GM21381 (cell line): ENCODE measurements around the gene NNAT.
"Not testable (repeated sequence)": the region's sequence is repeated elsewhere in the genome, so short reads cannot be mapped to it uniquely, and the experiment has no call there.

Experiments used
- ATAC-seq: cut with Tn5 transposase; IDR thresholded peaks from one replicate; pipeline ENCODE4 v1.9.1; 2021; ENCODE audit warnings: mild to moderate bottlenecking, moderate library complexity; ENCODE audit not compliant: unreplicated experiment

The NNAT gene, protein sequence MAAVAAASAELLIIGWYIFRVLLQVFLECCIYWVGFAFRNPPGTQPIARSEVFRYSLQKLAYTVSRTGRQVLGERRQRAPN

DNA sequence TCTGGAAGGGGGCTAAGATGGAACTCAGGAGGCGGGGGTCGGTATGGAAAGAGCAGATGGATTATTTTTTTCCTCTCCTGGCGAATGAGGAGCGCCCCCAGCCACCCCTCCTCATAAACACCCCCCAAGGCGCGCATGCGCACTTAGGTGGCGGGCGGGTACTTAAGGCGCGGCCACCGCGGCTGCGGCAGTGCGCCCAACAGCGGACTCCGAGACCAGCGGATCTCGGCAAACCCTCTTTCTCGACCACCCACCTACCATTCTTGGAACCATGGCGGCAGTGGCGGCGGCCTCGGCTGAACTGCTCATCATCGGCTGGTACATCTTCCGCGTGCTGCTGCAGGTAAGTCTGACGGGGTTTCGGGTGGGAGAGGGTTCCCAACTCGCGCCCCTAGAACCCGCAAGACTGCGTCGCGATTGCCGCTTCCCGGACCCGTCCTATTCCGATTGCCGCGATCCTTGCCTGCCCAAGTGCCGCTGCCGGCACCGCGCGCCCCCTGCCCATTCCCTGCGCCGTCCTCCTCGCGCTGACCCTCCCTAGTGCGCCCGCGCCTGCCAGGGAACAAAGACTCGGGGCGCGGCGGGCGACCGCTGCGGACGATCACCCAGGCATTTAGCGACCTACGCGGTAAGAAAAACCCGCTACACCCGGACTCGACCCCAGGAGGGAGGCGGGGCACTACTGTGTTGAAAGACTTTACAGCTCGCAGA is at the start of gene NNAT:
NNAT (plus strand) TSS at position 190 of the 711 bp plus-strand sequence; CDS start at position 272, 82 bp downstream.
- no peak for ATAC-seq

- no peak for ATAC-seq
Observed at GRCh38 chr20:37471741-37472235, 49.3 kb upstream of the NNAT start.

DNA sequence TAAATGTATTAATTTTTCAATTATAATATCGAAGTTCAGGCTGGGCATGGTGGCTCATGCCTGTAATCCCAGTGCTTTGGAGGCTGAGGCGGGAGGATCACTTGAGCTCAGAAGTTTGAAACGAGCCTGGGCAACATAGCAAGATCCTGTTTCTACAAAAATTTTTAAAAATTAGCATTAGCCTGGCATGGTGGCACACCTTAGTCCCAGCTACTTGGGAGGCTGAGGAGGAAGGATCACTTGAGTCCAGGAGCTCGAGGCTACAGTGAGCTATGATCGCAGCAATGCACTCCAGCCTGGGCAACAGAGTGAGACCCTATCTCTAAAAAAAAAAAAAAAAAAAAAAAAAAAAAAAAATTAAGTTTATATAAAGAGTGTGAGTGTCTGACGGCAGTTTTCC is 48.6 kb upstream of the NNAT start:
- ATAC-seq = not testable (repeated sequence)

DNA sequence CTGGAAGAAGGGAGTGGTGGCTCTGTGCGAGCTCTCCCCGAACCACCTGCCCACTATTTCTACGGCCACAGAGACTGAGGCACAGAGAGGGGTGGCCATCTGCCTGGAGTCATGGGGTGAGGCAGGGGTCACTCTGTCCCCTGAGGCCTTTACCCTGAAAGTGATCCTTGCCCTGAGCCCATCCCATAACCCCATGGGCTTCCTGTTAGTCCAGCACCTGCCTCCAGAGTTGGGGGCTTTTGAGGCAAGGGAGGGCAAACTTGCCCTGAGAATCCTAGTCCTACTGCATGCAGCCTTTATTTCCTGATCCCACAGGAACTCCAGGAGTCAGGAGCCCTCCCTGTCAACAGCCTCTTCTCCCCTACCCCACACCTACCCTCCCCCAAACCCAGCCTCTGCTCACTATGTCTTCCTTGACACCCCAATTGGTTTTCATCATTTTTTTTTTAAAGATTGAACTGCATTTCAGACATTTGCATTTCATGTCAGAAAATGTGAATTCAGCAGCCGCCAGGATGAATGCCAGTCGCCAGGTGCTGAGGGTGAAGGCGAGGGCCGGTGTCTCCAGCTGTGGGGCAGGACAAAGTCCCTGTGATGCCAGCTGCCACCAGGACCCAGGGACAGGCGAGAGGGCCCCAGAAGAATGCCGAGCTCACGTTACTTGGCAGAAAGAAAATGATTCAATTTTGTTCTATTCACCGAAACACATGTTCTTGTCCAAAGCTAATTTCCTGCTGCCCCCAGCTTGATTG is 47.6 kb upstream of the NNAT start:
- ATAC-seq = no peak

- no peak for ATAC-seq
Observed at GRCh38 chr20:37474386-37474785, 46.7 kb upstream of the NNAT start.

- ATAC-seq = no peak
Observed at GRCh38 chr20:37475252-37475651, 45.8 kb upstream of the NNAT start.

- ATAC-seq = no peak
Observed at GRCh38 chr20:37477041-37477440, 44.0 kb upstream of the NNAT start.

- no peak for ATAC-seq
Observed at GRCh38 chr20:37479266-37479665, 41.8 kb upstream of the NNAT start.

- ATAC-seq = no peak
Observed at GRCh38 chr20:37479925-37480691, 40.9 kb upstream of the NNAT start.

GRCh38 chr20:37480919-37481318 is 40.1 kb upstream of the NNAT start:
- no peak for ATAC-seq

DNA sequence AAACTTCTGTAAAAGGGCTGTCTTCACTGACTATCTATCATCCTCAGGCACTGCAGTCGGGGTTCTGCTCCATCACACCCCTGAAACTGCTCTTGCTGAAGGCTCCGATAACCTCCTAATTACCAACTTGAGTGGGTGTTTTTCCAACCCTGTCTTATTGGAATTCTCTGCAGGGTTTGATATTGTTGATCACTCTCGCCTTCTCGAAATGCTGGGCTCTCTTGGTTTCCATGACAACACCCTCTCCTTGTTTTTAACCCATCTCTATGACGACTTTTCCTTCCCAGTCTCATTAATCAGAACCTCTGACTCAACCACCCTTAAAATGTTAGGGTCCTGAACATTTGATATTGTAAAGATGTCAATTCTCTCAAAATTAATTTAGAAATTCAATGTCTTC is 39.4 kb upstream of the NNAT start:
- no peak for ATAC-seq

DNA sequence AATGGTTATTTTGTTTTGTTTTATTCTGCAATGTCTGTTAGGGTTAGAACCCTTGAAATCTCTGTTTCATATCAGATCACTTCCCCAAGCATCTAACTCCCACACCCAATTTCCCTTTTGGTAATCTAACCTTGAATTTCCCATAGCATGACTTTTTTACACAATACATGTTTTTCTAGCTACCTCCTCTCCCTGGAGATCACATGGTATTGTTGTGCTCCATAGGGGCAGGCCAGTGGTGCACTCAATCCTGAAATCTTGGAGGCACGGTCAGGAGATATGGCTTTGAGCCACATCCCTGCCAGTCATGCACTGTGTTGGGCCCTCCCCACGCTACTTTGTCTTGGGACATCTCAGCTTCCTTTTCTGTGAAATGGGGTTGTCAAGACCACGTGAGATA is 36.7 kb upstream of the NNAT start:
- ATAC-seq = no peak

- not testable (repeated sequence) for ATAC-seq
Observed at GRCh38 chr20:37486209-37486608, 34.8 kb upstream of the NNAT start.

DNA sequence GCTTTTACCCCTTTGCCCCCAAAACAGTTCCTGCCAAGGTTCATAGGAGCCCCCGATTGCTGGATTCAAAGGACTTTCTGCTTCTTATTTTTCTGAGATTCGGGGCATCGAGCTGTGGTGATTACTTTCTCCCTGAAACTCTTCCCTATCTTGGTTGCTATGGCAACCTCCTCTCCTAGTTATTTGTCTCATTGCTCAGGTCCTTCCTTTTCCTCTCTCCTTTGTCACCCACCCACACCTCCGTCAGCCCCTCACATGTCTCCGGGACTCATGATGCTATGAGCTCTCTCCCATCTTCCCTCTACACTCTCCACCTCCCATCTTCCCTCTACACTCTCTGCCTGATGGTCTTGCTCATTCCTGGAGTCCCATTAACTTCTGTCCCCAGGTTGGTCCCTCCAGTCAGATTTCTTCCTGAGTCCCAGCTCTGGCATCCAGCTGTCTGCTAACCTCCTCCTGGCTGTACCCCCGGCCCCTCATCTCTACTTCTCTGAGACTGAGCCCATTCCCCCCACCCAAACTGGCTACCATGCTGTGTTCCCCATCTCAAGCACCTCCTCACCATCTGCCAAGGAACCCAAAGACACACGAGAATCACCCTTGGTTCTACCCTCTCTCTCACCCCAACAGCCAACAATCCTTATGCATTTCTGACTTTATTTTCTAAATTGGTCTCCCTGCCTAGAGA is 30.2 kb upstream of the NNAT start:
- ATAC-seq = no peak

DNA sequence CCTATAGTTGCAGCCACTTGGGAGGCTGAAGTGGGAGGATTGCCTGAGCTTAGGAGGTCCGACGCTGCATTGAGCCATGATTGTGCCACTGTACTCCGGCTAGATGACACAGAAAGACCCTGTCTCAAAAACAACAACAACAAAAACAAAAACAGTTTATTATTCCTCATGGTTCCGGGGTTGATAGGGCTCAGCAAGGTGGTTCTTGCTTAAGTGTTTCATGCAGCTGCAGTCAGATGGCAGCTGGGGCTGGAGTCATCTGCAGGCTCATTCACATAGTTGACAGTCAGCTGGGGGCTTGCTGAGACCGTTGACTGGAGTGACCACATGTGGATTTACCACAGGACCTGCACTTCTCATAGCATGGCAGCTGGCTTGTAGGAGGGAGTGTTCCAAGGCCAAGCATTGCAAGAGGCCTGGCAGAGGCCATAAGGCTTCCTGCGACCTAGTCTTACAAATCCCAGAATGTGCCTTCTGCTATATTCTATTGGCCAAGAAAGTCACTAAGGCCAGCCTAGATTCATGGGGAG is 28.9 kb upstream of the NNAT start:
- ATAC-seq = no peak

GRCh38 chr20:37492945-37493344 is 28.1 kb upstream of the NNAT start:
- no peak for ATAC-seq

DNA sequence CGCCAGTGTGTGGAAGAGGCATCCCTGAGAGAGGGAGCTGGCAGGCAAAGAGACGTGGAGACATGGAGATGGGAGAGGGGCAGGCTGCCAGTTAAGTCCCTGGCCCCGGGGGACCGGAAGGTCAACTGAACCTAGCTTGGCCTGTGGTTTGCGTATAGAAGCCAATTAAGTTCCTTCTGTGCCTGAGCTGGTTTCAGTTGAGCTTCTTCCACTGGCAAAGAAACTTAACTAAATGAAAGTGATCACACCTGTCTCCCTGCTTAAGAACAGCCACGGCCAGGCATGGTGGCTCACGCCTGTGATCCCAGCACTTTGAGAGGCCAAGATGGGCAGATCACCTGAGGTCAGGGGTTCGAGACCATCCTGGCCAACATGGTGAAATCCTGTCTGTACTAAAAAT is 26.7 kb upstream of the NNAT start:
- ATAC-seq = no peak

DNA sequence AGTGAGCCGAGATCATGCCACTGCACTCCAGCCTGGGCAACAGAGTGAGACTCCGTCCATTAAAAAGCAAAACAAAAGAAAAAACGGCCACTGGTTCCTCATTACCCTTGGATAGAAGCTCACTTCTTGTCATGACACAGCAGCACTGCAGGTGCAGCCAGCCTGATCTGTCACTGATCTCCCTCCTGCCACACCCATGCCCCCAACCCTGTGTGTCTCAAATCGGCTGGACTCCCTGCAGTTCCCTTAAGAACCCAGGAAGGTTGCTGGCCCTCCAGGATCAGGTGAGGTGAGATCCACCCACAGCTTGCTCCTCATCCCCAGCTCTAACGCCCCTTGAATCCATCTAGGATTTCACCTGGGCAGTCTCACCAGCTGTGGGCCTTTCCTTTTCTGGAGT is 26.3 kb upstream of the NNAT start:
- no peak for ATAC-seq

GRCh38 chr20:37498066-37498665 is 22.9 kb upstream of the NNAT start:
- ATAC-seq = no peak

DNA sequence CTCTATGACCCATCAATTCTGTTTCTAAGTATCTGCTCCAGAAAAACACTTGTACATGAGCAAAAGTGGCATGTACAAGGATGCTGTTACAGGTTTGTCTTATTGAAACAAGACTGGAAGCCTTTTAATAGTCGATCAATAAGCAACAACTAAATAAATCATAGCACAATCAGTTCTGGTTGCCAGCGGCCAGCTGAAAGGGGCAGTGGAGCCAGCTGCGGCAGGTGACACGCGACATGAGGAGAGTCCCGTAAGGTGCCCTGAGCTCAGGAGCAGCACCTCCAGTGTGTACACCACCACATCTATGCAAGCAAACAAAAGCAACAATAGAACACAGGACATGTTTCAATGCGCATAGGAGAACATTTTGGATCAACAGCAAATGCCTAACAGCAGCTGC is 20.7 kb upstream of the NNAT start:
- no peak for ATAC-seq
